Measurements from ENCODE around the gene SPATA2L.

Gene SPATA2L

DNA sequence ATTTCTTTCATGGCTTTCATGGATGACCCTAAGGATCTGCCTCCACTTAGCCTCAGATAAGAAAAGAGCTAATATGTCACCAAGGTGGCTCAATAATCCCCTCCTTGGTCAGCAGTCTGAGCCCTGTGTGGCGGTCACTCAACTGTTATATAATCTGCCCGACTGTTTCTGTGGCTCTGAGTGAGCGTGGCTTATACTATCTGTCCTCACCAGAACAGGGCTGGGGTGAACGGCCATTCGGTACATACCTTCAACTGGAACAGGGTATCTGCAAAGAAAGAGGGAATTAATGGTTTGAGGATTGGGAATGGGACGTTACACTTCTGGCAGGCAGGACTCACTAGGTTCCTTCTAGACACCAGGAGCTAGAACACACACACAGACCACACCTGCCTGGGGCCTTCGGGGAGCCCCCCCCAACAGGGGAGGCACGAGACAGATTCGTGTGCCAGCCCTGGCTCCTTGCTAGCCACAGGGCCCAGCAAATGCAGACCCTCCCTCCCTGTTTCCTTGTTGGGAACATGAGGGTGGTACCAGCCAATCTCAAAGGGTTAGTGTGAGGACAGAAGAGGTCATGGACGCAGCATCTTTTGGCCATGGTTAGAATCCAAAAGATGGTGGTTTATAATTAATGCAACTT lies 47.7 kb downstream of the SPATA2L start:
- DNase-seq, result no peak

DNA sequence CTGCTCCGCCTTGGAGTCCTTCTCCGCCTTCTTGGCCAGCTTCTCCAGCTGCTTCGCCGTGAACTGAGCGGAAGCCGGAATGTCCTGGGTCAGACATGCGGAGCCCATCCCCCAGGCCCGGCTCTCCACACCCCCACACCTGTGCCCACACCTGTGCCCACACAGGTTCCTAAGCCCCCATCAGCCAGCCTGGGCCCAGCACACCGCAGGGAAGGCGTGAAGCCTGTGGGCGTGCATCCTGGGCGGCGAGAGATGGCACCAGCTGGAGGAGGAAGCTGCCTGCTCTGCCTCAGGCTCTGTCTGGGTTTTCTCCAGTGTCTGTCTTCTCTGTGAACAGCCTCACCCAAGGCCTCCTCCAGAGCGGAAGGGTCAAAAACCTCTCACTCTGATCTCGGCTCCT lies 49.9 kb downstream of the SPATA2L start:
- DNase-seq, result no peak

DNA sequence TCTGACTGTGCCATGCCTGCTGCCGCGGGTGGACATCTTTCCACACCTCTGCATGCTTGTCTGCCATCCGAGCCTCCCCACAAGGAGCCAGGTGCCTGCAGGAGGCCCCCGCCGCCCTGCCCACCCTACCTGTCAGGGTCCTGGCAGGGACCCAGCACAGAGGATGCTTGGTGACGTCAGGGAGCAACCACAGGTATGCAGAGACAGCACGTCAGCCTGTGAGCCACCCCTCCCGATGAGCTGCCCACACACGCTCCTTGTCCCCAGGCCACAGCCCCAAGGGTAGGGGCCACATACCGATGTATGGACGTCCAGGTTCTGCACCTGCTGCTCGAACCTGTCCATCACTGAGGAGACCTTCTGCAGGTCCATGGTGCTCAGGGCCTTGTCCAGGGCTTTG lies 54.6 kb downstream of the SPATA2L start:
- DNase-seq, result no peak
